Esophagus muscularis mucosa (tissue), 4 donors: ENCODE data around the gene TPRN.

Experiments used
- EP300 ChIP-seq: sonication (generic); formaldehyde crosslinking; IDR thresholded peaks from one replicate; pipeline ENCODE4 v1.6.1; 2017; ENCODE audit warnings: antibody characterized with exemption
- POLR2A ChIP-seq: fragments of 450-650 bp; IDR thresholded peaks from one replicate; pipeline ENCODE4 v1.6.1; 2017; ENCODE audit warnings: antibody characterized with exemption, moderate library complexity, mild to moderate bottlenecking, low read depth
- POLR2AphosphoS5 ChIP-seq, 2 donors: sonication (generic); formaldehyde crosslinking; IDR thresholded peaks; one replicate each; pipeline ENCODE4 v1.6.1; 2017; ENCODE audit warnings: antibody characterized with exemption in 2 of 2
- TF ChIP-seq, protein P1 (sequence below), 3 experiments: fragments of 200-600 bp in 2 of 3; fragments of 450-650 bp in 1 of 3; sonication (generic) in 2 of 3; IDR thresholded peaks; one replicate each; pipeline ENCODE4 v1.5.1; 2017 to 2019; ENCODE audit warnings: antibody characterized with exemption in 3 of 3, mild to moderate bottlenecking in 2 of 3, moderate library complexity in 1 of 3

DNA sequence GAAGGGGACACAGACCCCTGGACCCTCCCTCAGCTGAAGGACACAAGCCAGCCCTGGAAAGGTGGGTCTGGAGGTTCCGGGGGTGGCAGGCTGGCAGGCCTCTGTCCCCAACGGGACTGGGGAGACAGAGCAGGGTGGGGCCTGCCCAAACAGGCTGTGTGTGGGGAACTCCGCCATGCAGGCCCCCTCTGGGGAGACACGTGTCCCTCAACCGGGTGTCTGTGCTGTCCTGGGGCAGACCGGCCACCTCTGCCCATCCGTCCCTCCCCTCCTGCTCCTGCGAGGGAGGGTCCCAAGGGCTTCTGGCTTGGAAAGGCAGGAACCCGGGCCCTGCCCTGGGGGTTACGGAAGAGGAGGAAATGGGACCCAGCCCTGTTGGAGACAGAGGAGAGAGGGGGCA lies 31.6 kb upstream of the TPRN start:
- TF ChIP-seq, protein P1, sequence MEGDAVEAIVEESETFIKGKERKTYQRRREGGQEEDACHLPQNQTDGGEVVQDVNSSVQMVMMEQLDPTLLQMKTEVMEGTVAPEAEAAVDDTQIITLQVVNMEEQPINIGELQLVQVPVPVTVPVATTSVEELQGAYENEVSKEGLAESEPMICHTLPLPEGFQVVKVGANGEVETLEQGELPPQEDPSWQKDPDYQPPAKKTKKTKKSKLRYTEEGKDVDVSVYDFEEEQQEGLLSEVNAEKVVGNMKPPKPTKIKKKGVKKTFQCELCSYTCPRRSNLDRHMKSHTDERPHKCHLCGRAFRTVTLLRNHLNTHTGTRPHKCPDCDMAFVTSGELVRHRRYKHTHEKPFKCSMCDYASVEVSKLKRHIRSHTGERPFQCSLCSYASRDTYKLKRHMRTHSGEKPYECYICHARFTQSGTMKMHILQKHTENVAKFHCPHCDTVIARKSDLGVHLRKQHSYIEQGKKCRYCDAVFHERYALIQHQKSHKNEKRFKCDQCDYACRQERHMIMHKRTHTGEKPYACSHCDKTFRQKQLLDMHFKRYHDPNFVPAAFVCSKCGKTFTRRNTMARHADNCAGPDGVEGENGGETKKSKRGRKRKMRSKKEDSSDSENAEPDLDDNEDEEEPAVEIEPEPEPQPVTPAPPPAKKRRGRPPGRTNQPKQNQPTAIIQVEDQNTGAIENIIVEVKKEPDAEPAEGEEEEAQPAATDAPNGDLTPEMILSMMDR (IDR thresholded peaks at IDR 0.05): no peak
- TF ChIP-seq EP300 (no peak), POLR2AphosphoS5 (IDR thresholded peaks at IDR 0.05) (no peak), POLR2A (no peak)
